Activated CD8-positive, alpha-beta T cell treated with anti-CD3 and anti-CD28 coated beads, Interleukin-2, amount 10 ng/mL, durations not matched to agents 7 days and 5 days (primary cell): ENCODE data around the gene TSPO. TPM values are rescaled to one million over a fixed set of nuclear protein-coding genes. Genes with fewer than 3 reads are reported as not detected.

ENCODE experiments used
- ATAC-seq: fragments of 150-1000 bp; cut with Tn5 transposase; one replicate; pipeline ENCODE4 v1.10.0; 2021; ENCODE audit warnings: moderate library complexity
- CTCF ChIA-PET: fragments of 350-600 bp; sonication (Branson Sonifier 250); formaldehyde crosslinking; loops from one replicate; lab custom pipeline; 2021; ENCODE audit warnings: antibody characterized with exemption; lab: Charles Lee
- POLR2A ChIA-PET: fragments of 350-600 bp; sonication (Branson Sonifier 250); formaldehyde crosslinking; loops from one replicate; lab custom pipeline; 2021; ENCODE audit warnings: antibody characterized with exemption; lab: Charles Lee
- DNase-seq: peaks from one replicate; pipeline ENCODE4 v3.0.0-alpha.2; 2020
- H3K27ac Mint-ChIP-seq: one replicate; pipeline ENCODE4 v1.8.0; 2021; ENCODE audit warnings: mild to moderate bottlenecking, mixed read lengths
- H3K27me3 Mint-ChIP-seq: one replicate; pipeline ENCODE4 v1.8.0; 2021; ENCODE audit warnings: low read depth, mixed read lengths
- H3K36me3 Mint-ChIP-seq: one replicate; pipeline ENCODE4 v1.8.0; 2021; ENCODE audit warnings: low read depth, mixed read lengths
- H3K4me1 Mint-ChIP-seq: one replicate; pipeline ENCODE4 v1.8.0; 2021; ENCODE audit warnings: low read depth, mixed read lengths
- H3K4me3 Mint-ChIP-seq: one replicate; pipeline ENCODE4 v1.8.0; 2021; ENCODE audit warnings: mild to moderate bottlenecking, mixed read lengths
- H3K9me3 Mint-ChIP-seq: one replicate; pipeline ENCODE4 v1.8.0; 2022; ENCODE audit warnings: mixed read lengths; ENCODE audit not compliant: insufficient read depth
- total RNA-seq, 2 experiments: library from RNA; stranded (reverse); gene quantifications; one replicate each; pipeline ENCODE4 v1.2.3, GENCODE V29; 2021

The TSPO gene
- total RNA-seq, 2 experiments from 2014 or later, result 90.0 to 91.8 TPM

GRCh38 chr22:43162412-43163150, 11.2 kb downstream of the TSPO start:
- no peak overlapping the region for H3K4me3 Mint-ChIP-seq
- POLR2A ChIA-PET, result no interaction called here
- H3K36me3 Mint-ChIP-seq, result peaks cover under 1% of the 10 kb centered on the region
- H3K27ac Mint-ChIP-seq, result no peak overlapping the region
- H3K27me3 Mint-ChIP-seq, result no peaks in the 10 kb centered on the region
- no peaks in the 10 kb centered on the region for H3K4me1 Mint-ChIP-seq
- ATAC-seq (no peak), DNase-seq (no peak)
- CTCF ChIA-PET, result no interaction called here
- no peaks in the 10 kb centered on the region for H3K9me3 Mint-ChIP-seq

DNA sequence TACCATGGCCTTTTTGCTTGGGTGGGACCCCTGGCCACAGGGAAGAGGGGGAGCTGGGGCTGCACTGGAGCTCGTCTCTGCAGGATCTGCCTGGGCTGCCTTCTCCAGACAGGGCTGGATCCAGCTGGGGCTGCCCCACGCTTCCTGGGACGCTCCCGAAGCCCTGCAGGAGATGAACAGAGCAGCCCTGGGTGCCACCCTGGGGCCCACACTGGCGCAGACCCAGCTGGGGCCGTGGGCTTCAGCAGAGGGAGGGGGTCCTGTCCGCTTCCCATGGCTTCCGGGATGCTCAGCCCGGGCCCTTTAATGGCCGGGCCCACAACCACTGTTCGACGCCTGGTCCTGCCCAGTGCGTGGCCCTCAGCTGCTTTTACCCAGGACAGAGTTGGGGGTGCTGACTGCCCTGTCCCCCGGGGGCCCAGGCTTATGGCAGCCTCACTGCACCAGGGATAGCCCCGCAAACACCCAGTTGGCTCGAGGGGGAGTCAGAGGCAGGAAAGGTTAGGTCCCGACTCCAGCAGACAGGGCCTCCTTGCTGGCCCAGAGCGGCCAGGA, 12.0 kb downstream of the TSPO start:
- H3K9me3 Mint-ChIP-seq, result no peaks in the 10 kb centered on the region
- DNase-seq (no peak), ATAC-seq (no peak)
- ChIA-PET POLR2A (no interaction called here), CTCF (no interaction called here)
- no peaks in the 10 kb centered on the region for H3K4me1 Mint-ChIP-seq
- H3K36me3 Mint-ChIP-seq, result peaks cover 3% of the 10 kb centered on the region
- H3K4me3 Mint-ChIP-seq, result no peak overlapping the region
- no peak overlapping the region for H3K27ac Mint-ChIP-seq
- no peaks in the 10 kb centered on the region for H3K27me3 Mint-ChIP-seq

DNA sequence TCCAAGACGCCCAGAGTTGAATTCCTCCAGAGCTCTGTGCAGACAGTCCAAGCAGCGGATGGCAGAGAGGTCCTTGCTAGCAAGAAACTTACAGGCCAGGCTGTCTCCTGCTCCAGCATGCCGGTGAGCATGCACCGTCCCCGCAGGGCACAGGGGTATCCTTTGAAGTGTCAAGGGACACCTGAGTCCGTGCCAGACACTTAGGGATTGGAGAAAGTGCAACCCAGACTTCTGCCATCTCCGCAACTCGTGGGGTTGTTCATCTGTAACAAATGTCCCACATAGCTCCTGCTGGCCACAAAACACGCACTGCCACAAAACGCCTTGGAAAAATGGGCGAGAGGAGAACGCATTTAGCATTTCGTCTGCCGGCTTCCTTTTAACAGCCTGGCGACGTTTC, 13.3 kb downstream of the TSPO start:
- ChIA-PET POLR2A (interaction anchor here (0.6 to 1.2 kb wide), 2 partner anchors 37 to 514 kb away, joined by 3 read pairs; no protein-coding TSS in a partner anchor), CTCF (no interaction called here)
- H3K27ac Mint-ChIP-seq, result no peak overlapping the region
- H3K4me1 Mint-ChIP-seq, result peaks cover 3% of the 10 kb centered on the region
- no peaks in the 10 kb centered on the region for H3K27me3 Mint-ChIP-seq
- H3K36me3 Mint-ChIP-seq, result peaks cover 6% of the 10 kb centered on the region
- H3K4me3 Mint-ChIP-seq, result no peak overlapping the region
- ATAC-seq (no peak), DNase-seq (no peak)
- no peaks in the 10 kb centered on the region for H3K9me3 Mint-ChIP-seq

- POLR2A ChIA-PET, result no interaction called here
- Mint-ChIP-seq H3K4me1 (peaks cover 11% of the 10 kb centered on the region), H3K27ac (no peak overlapping the region)
Observed at GRCh38 chr22:43166132-43166930, 15.0 kb downstream of the TSPO start.

DNA sequence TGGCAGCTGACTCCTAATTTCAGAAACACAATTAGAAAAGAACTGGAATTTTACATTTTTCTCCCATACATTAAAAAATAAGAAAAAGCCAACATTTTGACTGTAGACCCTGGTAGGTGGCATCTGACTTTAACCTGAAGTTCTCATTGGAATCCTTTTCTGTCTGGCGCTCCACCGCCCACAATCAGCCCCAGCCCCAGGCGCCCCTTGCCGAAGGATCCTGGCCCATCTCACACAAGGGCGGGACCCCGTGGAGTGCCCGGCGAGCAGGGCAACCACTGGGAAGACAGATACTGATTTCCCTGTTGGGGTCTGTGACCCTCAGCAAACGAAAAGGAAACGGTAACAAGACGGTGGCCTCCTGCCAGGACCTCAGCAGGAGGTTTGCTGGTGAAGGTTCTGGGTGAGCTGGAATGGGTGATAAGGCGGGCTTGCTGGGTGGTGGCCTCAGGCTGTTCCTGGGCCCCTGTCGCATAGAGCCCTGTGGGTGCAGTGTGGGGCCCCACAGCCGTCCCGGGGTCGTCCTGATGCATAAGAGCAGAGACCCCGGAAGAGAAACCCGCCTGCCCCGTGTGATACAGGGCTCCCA, 15.7 kb downstream of the TSPO start:
- Mint-ChIP-seq H3K4me1 (peaks cover 13% of the 10 kb centered on the region), H3K27ac (peak overlapping the region; percentile 20), H3K9me3 (no peaks in the 10 kb centered on the region), H3K27me3 (no peaks in the 10 kb centered on the region), H3K4me3 (no peak overlapping the region), H3K36me3 (peaks cover 13% of the 10 kb centered on the region)
- DNase-seq (no peak), ATAC-seq (no peak)
- ChIA-PET POLR2A (no interaction called here), CTCF (no interaction called here)

More at GRCh38 chr22:43166132-43166930, 15.0 kb downstream of the TSPO start:
- peaks cover 13% of the 10 kb centered on the region for H3K36me3 Mint-ChIP-seq
- ATAC-seq, result no peak
- H3K9me3 Mint-ChIP-seq, result no peaks in the 10 kb centered on the region
- no peaks in the 10 kb centered on the region for H3K27me3 Mint-ChIP-seq
- CTCF ChIA-PET, result no interaction called here
- DNase-seq, result no peak
- no peak overlapping the region for H3K4me3 Mint-ChIP-seq

DNA sequence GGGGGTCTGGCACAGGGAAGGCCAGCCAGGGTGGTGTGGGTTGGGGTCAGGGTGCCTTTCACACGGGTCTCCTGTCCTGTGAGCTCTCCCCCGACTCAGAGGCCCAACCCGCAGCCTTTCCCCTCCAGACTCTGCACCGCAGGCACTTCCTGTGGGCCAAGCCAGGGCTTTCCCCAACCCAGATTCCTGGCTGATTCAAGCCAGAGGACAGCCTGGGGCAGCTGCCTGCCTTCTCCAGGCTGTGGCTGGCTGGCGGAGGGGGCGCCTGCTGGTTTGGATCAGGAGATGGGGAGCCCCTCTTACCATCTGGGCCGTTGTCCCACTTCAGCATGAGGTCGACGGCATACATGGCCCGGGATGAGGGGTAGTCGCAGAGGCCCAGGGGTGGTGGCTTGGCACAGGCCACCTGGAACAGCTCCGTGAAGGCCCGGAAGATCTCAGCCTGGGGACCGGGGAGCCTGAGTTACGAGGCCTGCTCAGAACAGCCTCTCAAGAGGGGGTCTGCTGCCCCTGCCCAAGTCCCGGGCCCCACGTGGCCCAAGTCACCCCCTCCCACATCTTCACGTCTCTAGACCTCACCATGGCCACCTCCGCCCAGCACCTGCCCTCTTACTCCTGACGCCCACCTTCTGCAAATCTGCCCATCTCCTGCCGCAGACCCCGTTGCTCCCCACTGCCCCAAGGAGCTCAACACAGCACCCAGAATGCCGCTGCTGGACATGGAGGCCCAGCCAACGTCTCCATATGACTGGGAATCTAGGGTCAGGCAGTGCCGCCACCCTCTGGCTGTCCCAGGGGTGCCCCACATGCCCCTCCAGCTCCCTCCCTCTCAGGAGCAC, 17.3 kb downstream of the TSPO start:
- Mint-ChIP-seq H3K4me3 (no peak overlapping the region), H3K36me3 (peaks cover 23% of the 10 kb centered on the region), H3K27ac (no peak overlapping the region), H3K4me1 (peaks cover 15% of the 10 kb centered on the region), H3K9me3 (no peaks in the 10 kb centered on the region), H3K27me3 (no peaks in the 10 kb centered on the region)
- ATAC-seq (no peak), DNase-seq (no peak)
- ChIA-PET CTCF (no interaction called here), POLR2A (interaction anchor here (0.8 kb wide), 1 partner anchor 209 kb away, joined by 3 read pairs; no protein-coding TSS in a partner anchor)

DNA sequence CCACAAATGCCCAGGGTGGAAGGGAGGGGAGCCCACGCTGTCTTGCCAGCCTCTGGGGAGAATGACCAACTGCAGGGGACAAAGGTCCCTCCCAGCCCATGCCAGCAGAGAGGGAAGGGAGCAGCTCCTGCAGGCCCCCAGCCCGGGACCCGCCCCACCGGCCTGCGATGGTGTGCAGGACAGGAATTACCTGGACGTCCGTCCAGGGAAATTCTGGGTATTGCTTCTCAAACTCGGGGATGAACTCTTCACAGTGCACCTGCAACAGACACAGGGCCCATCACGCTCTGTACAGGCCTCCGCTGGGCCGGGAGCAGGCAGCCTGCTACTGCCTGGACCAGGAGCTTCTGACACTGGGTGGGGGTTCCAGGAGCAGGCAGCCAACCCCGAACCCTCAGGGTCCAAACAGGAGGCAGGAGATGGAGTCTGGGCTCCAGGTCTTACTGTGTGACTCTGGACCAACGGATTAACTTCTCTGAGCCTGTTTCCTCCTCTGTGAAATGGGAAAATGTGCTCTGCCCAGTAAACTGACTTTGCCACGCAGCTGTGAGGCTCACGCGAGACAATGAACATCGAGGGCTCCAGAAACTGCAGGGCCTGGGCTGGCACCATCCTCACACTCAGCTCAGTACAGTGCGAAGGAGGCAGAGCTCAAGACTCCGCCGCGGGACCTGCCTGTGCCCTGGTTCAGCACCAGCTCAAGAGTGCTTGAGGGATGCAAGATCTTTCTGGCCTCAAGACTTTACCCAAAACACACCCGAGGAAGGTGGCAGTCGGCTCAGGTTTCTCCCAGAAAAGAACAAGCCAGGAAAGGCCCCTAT, 18.2 kb downstream of the TSPO start:
- H3K27me3 Mint-ChIP-seq, result no peaks in the 10 kb centered on the region
- CTCF ChIA-PET, result no interaction called here
- peaks cover 23% of the 10 kb centered on the region for H3K36me3 Mint-ChIP-seq
- ATAC-seq (no peak), DNase-seq (no peak)
- no peak overlapping the region for H3K27ac Mint-ChIP-seq
- H3K4me3 Mint-ChIP-seq, result no peak overlapping the region
- peaks cover 15% of the 10 kb centered on the region for H3K4me1 Mint-ChIP-seq
- H3K9me3 Mint-ChIP-seq, result no peaks in the 10 kb centered on the region
- POLR2A ChIA-PET, result interaction anchor here (1.4 kb wide), 1 partner anchor 14 kb away, joined by 3 read pairs; no protein-coding TSS in a partner anchor

DNA sequence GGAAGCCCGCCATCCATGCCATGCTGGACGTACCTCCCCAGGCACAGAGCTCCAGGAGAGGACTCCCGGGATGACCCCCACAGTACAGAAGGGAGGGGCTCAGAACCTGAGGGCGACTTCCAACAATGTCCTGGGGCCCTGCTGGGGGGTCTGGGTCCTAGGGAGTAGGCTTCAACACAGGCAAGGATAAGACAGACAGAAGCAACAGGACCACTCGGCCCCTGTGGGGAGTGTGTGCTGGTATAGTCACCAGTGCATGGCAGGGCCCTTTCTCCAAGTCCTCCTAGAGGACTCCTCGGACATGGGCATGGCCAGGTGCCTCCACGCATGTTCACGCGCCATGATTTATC, 18.7 kb downstream of the TSPO start:
- ATAC-seq, result no peak
- POLR2A ChIA-PET, result interaction anchor here (1.4 kb wide), 1 partner anchor 14 kb away, joined by 3 read pairs; no protein-coding TSS in a partner anchor
- Mint-ChIP-seq H3K9me3 (no peaks in the 10 kb centered on the region), H3K27ac (peak overlapping the region; percentile 58), H3K27me3 (no peaks in the 10 kb centered on the region), H3K4me3 (no peak overlapping the region), H3K36me3 (peaks cover 23% of the 10 kb centered on the region), H3K4me1 (peaks cover 15% of the 10 kb centered on the region)
- DNase-seq, result no peak
- CTCF ChIA-PET, result no interaction called here

DNA sequence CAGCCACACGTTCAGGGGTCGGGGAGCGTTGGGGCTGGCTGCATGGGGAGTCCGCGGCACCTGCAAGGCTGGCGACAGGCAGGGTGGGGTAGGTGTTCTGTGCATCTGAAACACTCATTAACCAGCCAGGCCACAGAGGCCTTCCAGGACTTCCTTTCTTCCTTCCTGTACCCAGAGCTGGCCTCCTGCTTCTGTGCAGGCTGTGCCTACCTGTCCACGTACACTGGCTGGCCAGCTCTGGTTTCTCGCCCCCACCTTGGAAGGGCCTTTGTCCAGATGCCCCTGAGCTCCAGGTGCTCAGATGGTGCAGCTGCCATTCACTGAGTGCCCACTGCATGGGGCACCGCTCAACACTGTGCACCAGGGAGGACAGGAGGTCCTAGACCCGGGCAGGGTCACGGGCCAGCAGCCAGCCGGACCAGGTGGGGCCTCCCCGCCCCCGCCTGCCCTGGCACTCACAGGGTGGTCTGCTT, 19.7 kb downstream of the TSPO start:
- POLR2A ChIA-PET, result no interaction called here
- Mint-ChIP-seq H3K9me3 (no peaks in the 10 kb centered on the region), H3K36me3 (peaks cover 25% of the 10 kb centered on the region), H3K4me3 (no peak overlapping the region), H3K4me1 (peaks cover 16% of the 10 kb centered on the region), H3K27ac (peak overlapping the region; percentile 72), H3K27me3 (no peaks in the 10 kb centered on the region)
- CTCF ChIA-PET, result no interaction called here
- ATAC-seq (no peak), DNase-seq (no peak)

GRCh38 chr22:43171607-43172006, 20.2 kb downstream of the TSPO start:
- H3K27me3 Mint-ChIP-seq, result no peaks in the 10 kb centered on the region
- ChIA-PET POLR2A (no interaction called here), CTCF (no interaction called here)
- H3K36me3 Mint-ChIP-seq, result peaks cover 27% of the 10 kb centered on the region
- DNase-seq (no peak), ATAC-seq (no peak)
- no peaks in the 10 kb centered on the region for H3K9me3 Mint-ChIP-seq
- no peak overlapping the region for H3K4me3 Mint-ChIP-seq
- peaks cover 18% of the 10 kb centered on the region for H3K4me1 Mint-ChIP-seq
- H3K27ac Mint-ChIP-seq, result no peak overlapping the region
